Right kidney (tissue), 1 donor: Measurements from ENCODE around the gene UBR4.

Source experiments
- DNase-seq: peaks from one replicate; pipeline ENCODE4 v3.0.0-alpha.2; 2016

Gene UBR4

GRCh38 chr1:19034721-19035120 lies 175.3 kb downstream of the UBR4 start:
- DNase-seq = no peak

GRCh38 chr1:19033926-19034680 lies 176.0 kb downstream of the UBR4 start:
- no peak for DNase-seq

- DNase-seq = no peak
Observed at GRCh38 chr1:19033515-19033839, 176.6 kb downstream of the UBR4 start.

- no peak for DNase-seq
Observed at GRCh38 chr1:19032701-19033514, 177.2 kb downstream of the UBR4 start.

- no peak for DNase-seq
Observed at GRCh38 chr1:19032413-19032695, 177.7 kb downstream of the UBR4 start.

GRCh38 chr1:19029191-19030085 lies 180.6 kb downstream of the UBR4 start:
- DNase-seq = no peak

- no peak for DNase-seq
Observed at GRCh38 chr1:19028546-19029129, 181.4 kb downstream of the UBR4 start.

GRCh38 chr1:19028110-19028509 lies 182.0 kb downstream of the UBR4 start:
- DNase-seq = no peak
